K562 (cell line): Measurements from ENCODE around the gene GABBR1. TPM values are rescaled to one million over a fixed set of nuclear protein-coding genes. Genes with fewer than 3 reads are reported as not detected.
A peak's percentile ranks its signal among the peaks of the same experiment; 100 is the strongest.

Experiments used
- ATAC-seq: fragments of 200-7000 bp; cut with Tn5 transposase; 3 replicates; pipeline ENCODE4 v1.9.1; 2020; ENCODE audit warnings: moderate library complexity
- BruUV-seq: library from RNA; stranded (reverse); fragments of 400-500 nt; replicated peaks from 2 replicates; lab custom pipeline; 2021; lab: Mats Ljungman, UMichigan
- CTCF ChIA-PET: fragments of 300-600 bp; formaldehyde crosslinking; extraction: SDS; loops from one replicate; lab custom pipeline; 2021; ENCODE audit warnings: low intra/inter-chr PET ratio; lab: Yijun Ruan, JAX
- POLR2A ChIA-PET: fragments of 300-600, 350-650 bp; sonication (Branson Sonifier 250); formaldehyde crosslinking; extraction: SDS; loops from one replicate; lab custom pipeline; 2021; ENCODE audit warnings: antibody characterized with exemption, inconsistent platforms; lab: Yijun Ruan, JAX
- DNase-seq, 4 experiments: peaks; one replicate each; pipeline versions ENCODE4 v3.0.0 to v3.0.0-alpha.2; 2011 to 2018; ENCODE audit warnings: low spot score in 3 of 4, mixed read lengths in 3 of 4; ENCODE audit errors: extremely low read depth in 1 of 4
- FAIRE-seq: peaks from 2 replicates; lab custom pipeline; 2011; peaks lifted over from hg19 to GRCh38; lab: Jason Lieb, UNC
- H2AFZ ChIP-seq: 2 replicates; pipeline ENCODE4 v1.6.0; 2011; ENCODE audit warnings: low read depth, low read length, control low read depth, inconsistent platforms
- H3K27ac ChIP-seq: fragments of 200-600 bp; 3 replicates; pipeline ENCODE4 v1.8.0; 2011; ENCODE audit warnings: low read depth, mild to moderate bottlenecking, control low read depth, inconsistent platforms, low read length, moderate library complexity, mixed read lengths; ENCODE audit errors: extremely low read depth
- H3K27me3 ChIP-seq, 2 experiments: fragments of 300-600 bp in 1 of 2; 2 replicates in 1 of 2; 3 replicates in 1 of 2; pipeline versions ENCODE4 v1.6.0 to v1.8.0; 2011; ENCODE audit warnings: inconsistent platforms in 2 of 2, low read length in 2 of 2, mild to moderate bottlenecking in 1 of 2, mixed read lengths in 1 of 2, moderate library complexity in 1 of 2; ENCODE audit not compliant: control insufficient read depth in 2 of 2, insufficient read depth in 2 of 2
- H3K36me3 ChIP-seq: fragments of 300-600 bp; 3 replicates; pipeline ENCODE4 v1.8.0; 2011; ENCODE audit warnings: mild to moderate bottlenecking, low read length, inconsistent platforms; ENCODE audit not compliant: control insufficient read depth, insufficient read depth
- H3K4me1 ChIP-seq, 2 experiments: fragments of 200-600 bp in 1 of 2; replicated peaks in 1 of 2; 2 replicates in 1 of 2; 3 replicates in 1 of 2; pipeline versions ENCODE4 v1.5.1 to v1.8.0; 2011; ENCODE audit warnings: inconsistent platforms in 2 of 2, low read length in 2 of 2, mild to moderate bottlenecking in 1 of 2, mixed read lengths in 1 of 2, moderate library complexity in 1 of 2; ENCODE audit not compliant: control insufficient read depth in 2 of 2, insufficient read depth in 2 of 2
- H3K4me2 ChIP-seq: 2 replicates; pipeline ENCODE4 v1.6.1; 2011; ENCODE audit warnings: low read length, control low read depth, inconsistent platforms, mixed read lengths; ENCODE audit not compliant: insufficient read depth
- H3K4me3 ChIP-seq: fragments of 200-600 bp; sonication (generic), shearing (Covaris generic); 2 replicates; pipeline ENCODE4 v1.5.1; 2016; ENCODE audit warnings: control low read depth, inconsistent platforms
- H3K79me2 ChIP-seq: fragments of 200-600 bp; 3 replicates; pipeline ENCODE4 v1.8.0; 2011; ENCODE audit warnings: low read length, inconsistent platforms; ENCODE audit not compliant: control insufficient read depth, insufficient read depth
- H3K9ac ChIP-seq, 2 experiments: 2 replicates each; pipeline versions ENCODE4 v1.6.0 to v1.6.1; 2011; ENCODE audit warnings: low read depth in 2 of 2, low read length in 2 of 2, control low read depth in 1 of 2, inconsistent platforms in 1 of 2, mild to moderate bottlenecking in 1 of 2, mixed read lengths in 1 of 2; ENCODE audit not compliant: insufficient read depth in 1 of 2
- H3K9me1 ChIP-seq: one replicate; pipeline ENCODE4 v1.6.0; 2011; ENCODE audit warnings: inconsistent platforms, mild to moderate bottlenecking, low read length, moderate library complexity; ENCODE audit not compliant: control insufficient read depth, insufficient read depth
- H3K9me3 ChIP-seq: replicated peaks from 2 replicates; pipeline ENCODE4 v1.5.1; 2011; ENCODE audit warnings: low read depth, low read length, inconsistent platforms; ENCODE audit not compliant: control insufficient read depth, insufficient read depth
- H4K20me1 ChIP-seq: replicated peaks from 2 replicates; pipeline ENCODE4 v1.6.1; 2011; ENCODE audit warnings: low read length, inconsistent platforms, mixed read lengths; ENCODE audit not compliant: control insufficient read depth, insufficient read depth
- BRD9 ChIP-seq: fragments of 450-650 bp; IDR thresholded peaks from 2 replicates; pipeline ENCODE4 v1.6.1; 2018; ENCODE audit warnings: low read depth; ENCODE audit not compliant: partially characterized antibody
- ELK1 ChIP-seq: sonication (generic); formaldehyde crosslinking; IDR thresholded peaks from 2 replicates; pipeline ENCODE4 v1.8.1; 2022; ENCODE audit warnings: missing genetic modification reagents
- ELK3 ChIP-seq: fragments of 450-650 bp; formaldehyde crosslinking; IDR thresholded peaks from 2 replicates; pipeline ENCODE4 v1.4.0; 2020; ENCODE audit warnings: mild to moderate bottlenecking
- LARP7 ChIP-seq: fragments of 450-650 bp; IDR thresholded peaks from 2 replicates; pipeline ENCODE4 v1.6.1; 2016
- MAZ ChIP-seq, 2 experiments: fragments of 450-650 bp in 1 of 2; sonication (generic) in 1 of 2; formaldehyde crosslinking; IDR thresholded peaks in 1 of 2; conservative IDR thresholded peaks in 1 of 2; 2 replicates each; pipeline versions ENCODE4 v1.4.0 to v1.5.0; 2020; ENCODE audit warnings: mild to moderate bottlenecking in 1 of 2, missing genetic modification reagents in 1 of 2
- NFATC3 ChIP-seq: fragments of 450-650 bp; IDR thresholded peaks from 2 replicates; pipeline ENCODE4 v1.6.1; 2017; ENCODE audit warnings: mild to moderate bottlenecking
- POLR2AphosphoS2 ChIP-seq: IDR thresholded peaks from 2 replicates; pipeline ENCODE4 v1.6.1; 2012; ENCODE audit warnings: low read length, improper control_type of control experiment
- POLR2AphosphoS5 ChIP-seq: IDR thresholded peaks from 2 replicates; pipeline ENCODE4 v1.6.1; 2011; ENCODE audit warnings: mild to moderate bottlenecking, low read depth, low read length, moderate library complexity; ENCODE audit not compliant: control insufficient read depth, insufficient read depth
- POLR3G ChIP-seq: IDR thresholded peaks from 2 replicates; pipeline ENCODE4 v1.6.1; 2011; ENCODE audit not compliant: insufficient read length, insufficient replicate concordance; ENCODE audit errors: extremely low read depth
- ZFP1 ChIP-seq: fragments of 450-650 bp; formaldehyde crosslinking; IDR thresholded peaks from 2 replicates; pipeline ENCODE4 v1.4.0; 2020; ENCODE audit warnings: mild to moderate bottlenecking, mixed read lengths
- ZNF282 ChIP-seq: sonication (generic); formaldehyde crosslinking; IDR thresholded peaks from 2 replicates; pipeline ENCODE4 v1.8.1; 2023; ENCODE audit warnings: missing genetic modification reagents
- ZNF77 ChIP-seq: fragments of 250-450 bp; sonication (Bioruptor Pico); IDR thresholded peaks from 2 replicates; pipeline ENCODE4 v1.5.0; 2020
- ZSCAN32 ChIP-seq: fragments of 450-650 bp; formaldehyde crosslinking; IDR thresholded peaks from 2 replicates; pipeline ENCODE4 v1.4.0; 2020; ENCODE audit warnings: mild to moderate bottlenecking, moderate library complexity
- WGBS: fragments of 100-300 bp; shearing (Covaris generic); methylation state at CpG from one replicate; pipeline ENCODE4 v1.1.6; 2016; ENCODE audit warnings: low coverage, mixed read lengths; ENCODE audit not compliant: insufficient coverage; ENCODE audit errors: missing lambda C conversion rate; 5-methylcytosine and 5-hydroxymethylcytosine counted together
- in situ Hi-C: fragments of 300-500 bp; cut with MboI; formaldehyde crosslinking; loops from 4 replicates; pipeline ENCODE4 v1.15.0; 2018; ENCODE audit warnings: inconsistent platforms, mixed read lengths
- intact Hi-C: fragments of 100-400 bp; cut with micrococcal nuclease; formaldehyde crosslinking; loops from 2 replicates; pipeline ENCODE4 v1.14.2; 2022
- polyA plus RNA-seq, 8 experiments: library from polyadenylated mRNA; depleted of rRNA in 4 of 8; stranded (reverse) in 5 of 8; unstranded in 3 of 8; fragments of >200 nt; fragmentation: Nextera tagmentation in 2 of 8; fragmentation: Illumina TruSeq in 1 of 8; extraction: Ambion mirVana in 2 of 8; extraction: Trizol in 1 of 8; gene quantifications; 2 replicates each; pipeline versions ENCODE4 v1.2.1 to v1.2.3, GENCODE V29; 2011 to 2014; ENCODE audit warnings: inconsistent platforms in 1 of 8, missing spikeins in 1 of 8
- total RNA-seq, 7 experiments: library from RNA; depleted of rRNA in 6 of 7; stranded (reverse); fragments of >200 nt in 6 of 7; fragmentation: Illumina TruSeq in 2 of 7; extraction: Trizol in 2 of 7; gene quantifications; 2 replicates each; pipeline versions ENCODE4 v1.2.1 to v1.2.3, GENCODE V29; 2011 to 2021; ENCODE audit warnings: low replicate concordance in 1 of 7
- TF ChIP-seq, protein P1 (sequence below), 2 experiments: IDR thresholded peaks; 2 replicates each; pipeline ENCODE4 v1.6.1; 2012; ENCODE audit warnings: improper control_type of control experiment in 2 of 2, low read depth in 2 of 2, low read length in 2 of 2, borderline replicate concordance in 1 of 2
- TF ChIP-seq, protein P2 (sequence below): fragments of 250-450 bp; sonication (Bioruptor Pico); IDR thresholded peaks from 2 replicates; pipeline ENCODE4 v1.5.0; 2021; ENCODE audit warnings: mild to moderate bottlenecking, borderline replicate concordance

The GABBR1 gene
- total and polyA plus RNA-seq, 9 of the 15 experiments (the other 6 are each of a cell fraction or from before 2014, with no cell fraction given): 2.2 to 48.3 (median 20.8) TPM

GRCh38 chr6:29627755-29628418, 5.1 kb downstream of the GABBR1 start:
- no TSS peak for BruUV-seq
- ChIA-PET POLR2A (interaction anchor here (0.6 to 1.0 kb wide), 3 partner anchors 29 to 322 kb away, joined by 3 to 4 read pairs (median 3); no protein-coding TSS in a partner anchor), CTCF (interaction anchor here (0.6 kb wide), 1 partner anchor 556 kb away, joined by 4 read pairs; no protein-coding TSS in a partner anchor)
- H3K4me1 ChIP-seq: peaks cover 59 to 60% of the 10 kb centered on the region in 2 experiments
- peak overlapping the region; percentile 84 for H3K4me3 ChIP-seq
- H3K27ac ChIP-seq: peak overlapping the region; percentile 82
- 0% methylated on average over 2 of the region's 51 CpGs for WGBS
- DNase-seq (peak; percentile 94 to 98 (median 96)), ATAC-seq (peak; percentile 45), FAIRE-seq (peak; percentile 79)
- H3K27me3 ChIP-seq: no peaks in the 10 kb centered on the region
- no peaks in the 10 kb centered on the region for H3K9me1 ChIP-seq
- H3K79me2 ChIP-seq: peaks cover 69% of the 10 kb centered on the region
- peak overlapping the region; percentile 89 for H2AFZ ChIP-seq
- peaks cover 26% of the 10 kb centered on the region for H3K36me3 ChIP-seq
- intact Hi-C loops: no loop called here
- H3K4me2 ChIP-seq: peak overlapping the region; percentile 97
- peak overlapping the region; percentile 86 to 94 for H3K9ac ChIP-seq
- H3K9me3 ChIP-seq: no peaks in the 10 kb centered on the region
- no peaks in the 10 kb centered on the region for H4K20me1 ChIP-seq
- in situ Hi-C loops: no loop called here
- no peak for TF ChIP-seq ZSCAN32 (CRISPR knock-in tag)
- TF ChIP-seq MAZ (CRISPR knock-in tag; conservative IDR thresholded peaks at IDR 0.05 in 1 of 2, IDR thresholded peaks at IDR 0.05 in 1 of 2): peak; percentile 76 to 87; a peak in 3 of 4 replicates
- no peak for TF ChIP-seq ELK3 (CRISPR knock-in tag)
- TF ChIP-seq NFATC3: no peak
- TF ChIP-seq BRD9: no peak
- TF ChIP-seq POLR3G: no peak
- peak; percentile 83 for TF ChIP-seq POLR2AphosphoS5
- no peak for TF ChIP-seq LARP7
- TF ChIP-seq, protein P1, sequence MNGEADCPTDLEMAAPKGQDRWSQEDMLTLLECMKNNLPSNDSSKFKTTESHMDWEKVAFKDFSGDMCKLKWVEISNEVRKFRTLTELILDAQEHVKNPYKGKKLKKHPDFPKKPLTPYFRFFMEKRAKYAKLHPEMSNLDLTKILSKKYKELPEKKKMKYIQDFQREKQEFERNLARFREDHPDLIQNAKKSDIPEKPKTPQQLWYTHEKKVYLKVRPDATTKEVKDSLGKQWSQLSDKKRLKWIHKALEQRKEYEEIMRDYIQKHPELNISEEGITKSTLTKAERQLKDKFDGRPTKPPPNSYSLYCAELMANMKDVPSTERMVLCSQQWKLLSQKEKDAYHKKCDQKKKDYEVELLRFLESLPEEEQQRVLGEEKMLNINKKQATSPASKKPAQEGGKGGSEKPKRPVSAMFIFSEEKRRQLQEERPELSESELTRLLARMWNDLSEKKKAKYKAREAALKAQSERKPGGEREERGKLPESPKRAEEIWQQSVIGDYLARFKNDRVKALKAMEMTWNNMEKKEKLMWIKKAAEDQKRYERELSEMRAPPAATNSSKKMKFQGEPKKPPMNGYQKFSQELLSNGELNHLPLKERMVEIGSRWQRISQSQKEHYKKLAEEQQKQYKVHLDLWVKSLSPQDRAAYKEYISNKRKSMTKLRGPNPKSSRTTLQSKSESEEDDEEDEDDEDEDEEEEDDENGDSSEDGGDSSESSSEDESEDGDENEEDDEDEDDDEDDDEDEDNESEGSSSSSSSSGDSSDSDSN (IDR thresholded peaks at IDR 0.05; ENCODE audit: borderline replicate concordance in 1 of 2, low read depth in 2 of 2, low read length in 2 of 2): peak; percentile 52 to 60; a peak in 2 of 4 replicates
- no peak for TF ChIP-seq ELK1
- no peak for TF ChIP-seq ZNF282 (CRISPR knock-in tag)
- TF ChIP-seq, protein P2, sequence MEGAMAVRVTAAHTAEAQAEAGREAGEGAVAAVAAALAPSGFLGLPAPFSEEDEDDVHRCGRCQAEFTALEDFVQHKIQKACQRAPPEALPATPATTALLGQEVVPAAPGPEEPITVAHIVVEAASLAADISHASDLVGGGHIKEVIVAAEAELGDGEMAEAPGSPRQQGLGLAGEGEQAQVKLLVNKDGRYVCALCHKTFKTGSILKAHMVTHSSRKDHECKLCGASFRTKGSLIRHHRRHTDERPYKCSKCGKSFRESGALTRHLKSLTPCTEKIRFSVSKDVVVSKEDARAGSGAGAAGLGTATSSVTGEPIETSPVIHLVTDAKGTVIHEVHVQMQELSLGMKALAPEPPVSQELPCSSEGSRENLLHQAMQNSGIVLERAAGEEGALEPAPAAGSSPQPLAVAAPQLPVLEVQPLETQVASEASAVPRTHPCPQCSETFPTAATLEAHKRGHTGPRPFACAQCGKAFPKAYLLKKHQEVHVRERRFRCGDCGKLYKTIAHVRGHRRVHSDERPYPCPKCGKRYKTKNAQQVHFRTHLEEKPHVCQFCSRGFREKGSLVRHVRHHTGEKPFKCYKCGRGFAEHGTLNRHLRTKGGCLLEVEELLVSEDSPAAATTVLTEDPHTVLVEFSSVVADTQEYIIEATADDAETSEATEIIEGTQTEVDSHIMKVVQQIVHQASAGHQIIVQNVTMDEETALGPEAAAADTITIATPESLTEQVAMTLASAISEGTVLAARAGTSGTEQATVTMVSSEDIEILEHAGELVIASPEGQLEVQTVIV (CRISPR knock-in tag): no peak
- TF ChIP-seq ZNF77 (CRISPR knock-in tag): no peak
- TF ChIP-seq ZFP1 (CRISPR knock-in tag): no peak
- TF ChIP-seq POLR2AphosphoS2: peak; percentile 79; the same call in 1 of the 2 replicates
